ENCODE measurements around the gene NAB2. TPM values are rescaled to one million over a fixed set of nuclear protein-coding genes. Genes with fewer than 3 reads are reported as not detected.

The NAB2 gene
- total RNA-seq, 4 donors from 2014 or later: 11.8 to 48.0 (median 16.1) TPM

GRCh38 chr12:57091638-57092528 lies 3.0 kb downstream of the NAB2 start:
- no peak overlapping the region for H3K4me3 ChIP-seq (replicated peaks in 1 of 3)
- WGBS, 2 donors: 81 to 83% methylated on average over 21 to 24 of the region's 25 CpGs
- DNase-seq: no peak
- H3K27me3 ChIP-seq: no peaks in the 10 kb centered on the region
- peaks cover 32 to 37% of the 10 kb centered on the region in 2 donors for H3K36me3 ChIP-seq
- H3K27ac ChIP-seq: peak overlapping the region in 2 of 3 donors; percentile 15 to 57
- H3K9me3 ChIP-seq: no peaks in the 10 kb centered on the region
- intact Hi-C loops (cut with DNase I): no loop called here
- TF ChIP-seq POLR2A (IDR thresholded peaks at IDR 0.05) (no peak), CTCF (IDR thresholded peaks at IDR 0.05) (no peak)
- peaks cover 21 to 42% of the 10 kb centered on the region in 2 donors for H3K4me1 ChIP-seq

- peak overlapping the region in 2 of 3 donors; percentile 4 to 57 for H3K27ac ChIP-seq
- TF ChIP-seq CTCF (IDR thresholded peaks at IDR 0.05) (no peak), POLR2A (IDR thresholded peaks at IDR 0.05) (no peak)
- WGBS, 2 donors: 56 to 59% methylated on average over 3 to 5 of the region's 5 CpGs
- intact Hi-C loops (cut with DNase I): no loop called here
- no peaks in the 10 kb centered on the region for H3K9me3 ChIP-seq
- no peak overlapping the region for H3K4me3 ChIP-seq (replicated peaks in 1 of 3)
- peaks cover 21 to 42% of the 10 kb centered on the region in 2 donors for H3K4me1 ChIP-seq
- H3K36me3 ChIP-seq: peaks cover 33 to 42% of the 10 kb centered on the region in 2 donors
- DNase-seq: peak; percentile 33 to 54
- no peaks in the 10 kb centered on the region for H3K27me3 ChIP-seq
These were observed 3.6 kb downstream of the NAB2 start for GRCh38 chr12:57092529-57092862.

- intact Hi-C loops (cut with DNase I): no loop called here
- Histone ChIP-seq H3K4me1 (peaks cover 21 to 42% of the 10 kb centered on the region in 2 donors), H3K27ac (peak overlapping the region in 2 of 3 donors; percentile 37 to 57), H3K4me3 (replicated peaks in 1 of 3) (no peak overlapping the region), H3K27me3 (no peaks in the 10 kb centered on the region), H3K36me3 (peaks cover 34 to 42% of the 10 kb centered on the region in 2 donors), H3K9me3 (no peaks in the 10 kb centered on the region)
- TF ChIP-seq POLR2A (IDR thresholded peaks at IDR 0.05) (no peak), CTCF (IDR thresholded peaks at IDR 0.05) (no peak)
- WGBS, 2 donors: 67 to 79% methylated on average over 4 of the region's 4 CpGs
- no peak for DNase-seq
These were observed 4.0 kb downstream of the NAB2 start for GRCh38 chr12:57092876-57093414.

GRCh38 chr12:57093415-57094207 lies 4.7 kb downstream of the NAB2 start:
- intact Hi-C loops (cut with DNase I): no loop called here
- Histone ChIP-seq H3K4me3 (replicated peaks in 1 of 3) (no peak overlapping the region), H3K4me1 (peaks cover 18 to 42% of the 10 kb centered on the region in 2 donors)

More at GRCh38 chr12:57093415-57094207, 4.7 kb downstream of the NAB2 start:
- 40 to 62% methylated on average over 9 to 23 of the region's 24 CpGs for WGBS, 2 donors
- H3K9me3 ChIP-seq: no peaks in the 10 kb centered on the region
- peak; percentile 55 to 63 for DNase-seq
- H3K36me3 ChIP-seq: peaks cover 38 to 45% of the 10 kb centered on the region in 2 donors
- no peak for TF ChIP-seq POLR2A (IDR thresholded peaks at IDR 0.05)
- TF ChIP-seq CTCF (IDR thresholded peaks at IDR 0.05): peak in 4 of 6 experiments; percentile 23 to 56 (median 44)
- peak overlapping the region in 2 of 3 donors; percentile 56 to 63 for H3K27ac ChIP-seq
- H3K27me3 ChIP-seq: no peaks in the 10 kb centered on the region

Measured in thyroid gland (tissue), 4 donors.